HUES6 (cell line): Measurements from ENCODE around the gene C3.
"Not testable (repeated sequence)": the region's sequence is repeated elsewhere in the genome, so short reads cannot be mapped to it uniquely, and the experiment has no call there.

ENCODE experiments used
- H3K27ac ChIP-seq: 2 replicates; pipeline ENCODE4 v1.7.0; 2013; ENCODE audit warnings: low read depth, mild to moderate bottlenecking, low read length, inconsistent platforms
- H3K27me3 ChIP-seq: 2 replicates; pipeline ENCODE4 v1.6.1; 2013; ENCODE audit warnings: low read length; ENCODE audit not compliant: control insufficient read depth, insufficient read depth
- H3K36me3 ChIP-seq: 2 replicates; pipeline ENCODE4 v1.6.1; 2013; ENCODE audit warnings: low read length; ENCODE audit not compliant: control insufficient read depth, insufficient read depth
- H3K4me1 ChIP-seq: 2 replicates; pipeline ENCODE4 v1.6.1; 2013; ENCODE audit warnings: low read length; ENCODE audit not compliant: control insufficient read depth, insufficient read depth
- H3K4me3 ChIP-seq: 2 replicates; pipeline ENCODE4 v1.5.1; 2013; ENCODE audit warnings: low read depth, low read length
- H3K9ac ChIP-seq: one replicate; pipeline ENCODE4 v1.6.1; 2013; ENCODE audit warnings: mild to moderate bottlenecking, low read length
- H3K9me3 ChIP-seq: 2 replicates; pipeline ENCODE4 v1.6.1; 2013; ENCODE audit warnings: low read depth, low read length; ENCODE audit not compliant: control insufficient read depth, insufficient read depth

The C3 gene

GRCh38 chr19:6720369-6721137 is at the start of gene C3:
C3 (minus strand) TSS chr19:6720650; CDS start chr19:6720589, 61 bp downstream.
- Histone ChIP-seq H3K27me3 (no peaks in the 10 kb centered on the region), H3K9ac (no peak within 1 kb of the TSS), H3K27ac (no peak within 1 kb of the TSS), H3K36me3 (no peaks in the 10 kb centered on the region), H3K4me3 (no peak within 1 kb of the TSS), H3K9me3 (no peaks in the 10 kb centered on the region), H3K4me1 (peaks cover 13% of the 10 kb centered on the region; the same call in 1 of the 2 replicates)

GRCh38 chr19:6769006-6769619 is 48.7 kb upstream of the C3 start:
- peaks cover 18% of the 10 kb centered on the region for H3K4me1 ChIP-seq
- no peaks in the 10 kb centered on the region; the same call in 1 of the 2 replicates for H3K27me3 ChIP-seq
- no peak overlapping the region for H3K9ac ChIP-seq
- no peaks in the 10 kb centered on the region for H3K36me3 ChIP-seq
- H3K27ac ChIP-seq, result no peak overlapping the region
- H3K9me3 ChIP-seq, result no peaks in the 10 kb centered on the region
- no peak overlapping the region for H3K4me3 ChIP-seq

- no peak overlapping the region for H3K9ac ChIP-seq
- H3K4me1 ChIP-seq, result peaks cover 16% of the 10 kb centered on the region
- H3K4me3 ChIP-seq, result peak overlapping the region; percentile 98
- no peaks in the 10 kb centered on the region; the same call in 1 of the 2 replicates for H3K27me3 ChIP-seq
- peaks cover 3% of the 10 kb centered on the region; the same call in 1 of the 2 replicates for H3K36me3 ChIP-seq
- H3K27ac ChIP-seq, result no peak overlapping the region
- no peaks in the 10 kb centered on the region for H3K9me3 ChIP-seq
Observed at GRCh38 chr19:6768236-6768785, 47.9 kb upstream of the C3 start.

GRCh38 chr19:6767357-6768235 is 47.1 kb upstream of the C3 start, which contains the start of gene SH2D3A:
SH2D3A (minus strand) TSS chr19:6767435; CDS start chr19:6763748, 3,687 bp downstream.
- Histone ChIP-seq H3K9ac (peak within 1 kb of the TSS; percentile 71), H3K9me3 (no peaks in the 10 kb centered on the region), H3K36me3 (peaks cover 7% of the 10 kb centered on the region; the same call in 1 of the 2 replicates), H3K4me1 (peaks cover 10% of the 10 kb centered on the region), H3K27me3 (no peaks in the 10 kb centered on the region; the same call in 1 of the 2 replicates), H3K27ac (peak within 1 kb of the TSS; percentile 79), H3K4me3 (peak within 1 kb of the TSS; percentile 98)

GRCh38 chr19:6767081-6767356 is 46.6 kb upstream of the C3 start:
- peak overlapping the region; percentile 79; the same call in 1 of the 2 replicates for H3K27ac ChIP-seq
- no peaks in the 10 kb centered on the region for H3K9me3 ChIP-seq
- peak overlapping the region; percentile 98 for H3K4me3 ChIP-seq
- H3K36me3 ChIP-seq, result peaks cover 10% of the 10 kb centered on the region; the same call in 1 of the 2 replicates
- no peaks in the 10 kb centered on the region; the same call in 1 of the 2 replicates for H3K27me3 ChIP-seq
- peak overlapping the region; percentile 71 for H3K9ac ChIP-seq
- H3K4me1 ChIP-seq, result peaks cover 10% of the 10 kb centered on the region

GRCh38 chr19:6766357-6767080 is 46.1 kb upstream of the C3 start:
- H3K9ac ChIP-seq, result peak overlapping the region; percentile 71
- H3K9me3 ChIP-seq, result no peaks in the 10 kb centered on the region
- H3K4me1 ChIP-seq, result peaks cover 10% of the 10 kb centered on the region
- H3K4me3 ChIP-seq, result peak overlapping the region; percentile 98
- H3K36me3 ChIP-seq, result peaks cover 13% of the 10 kb centered on the region; the same call in 1 of the 2 replicates
- H3K27me3 ChIP-seq, result no peaks in the 10 kb centered on the region; the same call in 1 of the 2 replicates
- H3K27ac ChIP-seq, result peak overlapping the region; percentile 79

GRCh38 chr19:6765738-6766356 is 45.4 kb upstream of the C3 start:
- H3K9ac ChIP-seq, result peak overlapping the region; percentile 71
- H3K4me3 ChIP-seq, result peak overlapping the region; percentile 98
- no peaks in the 10 kb centered on the region; the same call in 1 of the 2 replicates for H3K27me3 ChIP-seq
- peaks cover 10% of the 10 kb centered on the region for H3K4me1 ChIP-seq
- peak overlapping the region; percentile 79 for H3K27ac ChIP-seq
- H3K9me3 ChIP-seq, result peaks cover 4% of the 10 kb centered on the region
- peaks cover 18% of the 10 kb centered on the region for H3K36me3 ChIP-seq

GRCh38 chr19:6762253-6762797 is 41.9 kb upstream of the C3 start:
- not testable (repeated sequence) for H3K9ac ChIP-seq, H3K27me3 ChIP-seq, H3K27ac ChIP-seq, H3K4me3 ChIP-seq, H3K4me1 ChIP-seq, H3K9me3 ChIP-seq
- H3K36me3 ChIP-seq, result peaks cover 36% of the 10 kb centered on the region

GRCh38 chr19:6761053-6761676 is 40.7 kb upstream of the C3 start:
- H3K4me1 ChIP-seq, result peaks cover 2% of the 10 kb centered on the region
- no peaks in the 10 kb centered on the region; the same call in 1 of the 2 replicates for H3K27me3 ChIP-seq
- peaks cover 41% of the 10 kb centered on the region for H3K36me3 ChIP-seq
- no peak overlapping the region for H3K4me3 ChIP-seq
- no peak overlapping the region for H3K27ac ChIP-seq
- H3K9me3 ChIP-seq, result peaks cover 4% of the 10 kb centered on the region
- no peak overlapping the region for H3K9ac ChIP-seq
